H9 (cell line): ENCODE data around the gene FZD2. TPM values are rescaled to one million over a fixed set of nuclear protein-coding genes. Genes with fewer than 3 reads are reported as not detected.

ENCODE experiments used
- DNase-seq: peaks from one replicate; pipeline ENCODE4 v3.0.0-alpha.2; 2017
- H2AFZ ChIP-seq: one replicate; pipeline ENCODE4 v1.6.1; 2013; ENCODE audit warnings: mild to moderate bottlenecking, low read length, control low read depth, moderate library complexity
- H2AK5ac ChIP-seq: 2 replicates; pipeline ENCODE4 v1.6.1; 2013; ENCODE audit warnings: low read length, control low read depth, mixed read lengths; ENCODE audit not compliant: insufficient read length
- H2BK120ac ChIP-seq: one replicate; pipeline ENCODE4 v1.6.1; 2013; ENCODE audit warnings: low read depth, mild to moderate bottlenecking, low read length, control low read depth, inconsistent platforms; ENCODE audit not compliant: poor library complexity, severe bottlenecking
- H2BK12ac ChIP-seq: 2 replicates; pipeline ENCODE4 v1.6.1; 2013; ENCODE audit warnings: low read length, control low read depth, mixed read lengths, low read depth; ENCODE audit not compliant: insufficient read length
- H2BK15ac ChIP-seq: 2 replicates; pipeline ENCODE4 v1.6.1; 2013; ENCODE audit warnings: low read depth, low read length, control low read depth
- H2BK20ac ChIP-seq: one replicate; pipeline ENCODE4 v1.6.1; 2013; ENCODE audit warnings: low read depth, mild to moderate bottlenecking, low read length, control low read depth, inconsistent platforms; ENCODE audit not compliant: poor library complexity, severe bottlenecking
- H2BK5ac ChIP-seq: 2 replicates; pipeline ENCODE4 v1.6.1; 2013; ENCODE audit warnings: low read length, control low read depth, mixed read lengths; ENCODE audit not compliant: insufficient read length
- H3K14ac ChIP-seq: 2 replicates; pipeline ENCODE4 v1.6.1; 2013; ENCODE audit warnings: low read length, control low read depth; ENCODE audit not compliant: insufficient read depth
- H3K18ac ChIP-seq: 2 replicates; pipeline ENCODE4 v1.6.1; 2013; ENCODE audit warnings: low read depth, mild to moderate bottlenecking, mixed read lengths, low read length, control low read depth; ENCODE audit not compliant: insufficient read length
- H3K23ac ChIP-seq: 2 replicates; pipeline ENCODE4 v1.6.1; 2013; ENCODE audit warnings: low read length, control low read depth, mixed read lengths, low read depth; ENCODE audit not compliant: insufficient read length
- H3K23me2 ChIP-seq: 2 replicates; pipeline ENCODE4 v1.6.1; 2013; ENCODE audit warnings: low read depth, mild to moderate bottlenecking, mixed read lengths, low read length, control low read depth; ENCODE audit not compliant: insufficient read length, poor library complexity, severe bottlenecking
- H3K27ac ChIP-seq: 2 replicates; pipeline ENCODE4 v1.5.1; 2013; ENCODE audit warnings: low read length, control low read depth, mixed read lengths, low read depth; ENCODE audit not compliant: insufficient read length
- H3K27me3 ChIP-seq: 2 replicates; pipeline ENCODE4 v1.6.1; 2013; ENCODE audit warnings: low read length, control low read depth, inconsistent platforms; ENCODE audit not compliant: insufficient read depth
- H3K4ac ChIP-seq: 2 replicates; pipeline ENCODE4 v1.6.1; 2013; ENCODE audit warnings: low read depth, mild to moderate bottlenecking, control low read depth, inconsistent platforms, low read length, moderate library complexity
- H3K4me1 ChIP-seq: 2 replicates; pipeline ENCODE4 v1.6.1; 2013; ENCODE audit warnings: low read length, control low read depth, inconsistent platforms; ENCODE audit not compliant: insufficient read depth
- H3K4me2 ChIP-seq: 2 replicates; pipeline ENCODE4 v1.6.1; 2013; ENCODE audit warnings: low read length, control low read depth, mixed read lengths; ENCODE audit not compliant: insufficient read length, insufficient read depth
- H3K56ac ChIP-seq: 2 replicates; pipeline ENCODE4 v1.6.1; 2013; ENCODE audit warnings: low read depth, mild to moderate bottlenecking, mixed read lengths, low read length, control low read depth; ENCODE audit not compliant: insufficient read length
- H3K79me1 ChIP-seq: 2 replicates; pipeline ENCODE4 v1.6.1; 2013; ENCODE audit warnings: low read depth, mild to moderate bottlenecking, moderate library complexity, low read length, control low read depth, inconsistent platforms; ENCODE audit not compliant: insufficient read depth, poor library complexity, severe bottlenecking
- H3K79me2 ChIP-seq: 2 replicates; pipeline ENCODE4 v1.6.1; 2013; ENCODE audit warnings: low read length, control low read depth, inconsistent platforms; ENCODE audit not compliant: insufficient read depth
- H3K9ac ChIP-seq: 2 replicates; pipeline ENCODE4 v1.6.1; 2013; ENCODE audit warnings: low read length, control low read depth, mixed read lengths; ENCODE audit not compliant: insufficient read length; ENCODE audit errors: extremely low read depth
- H3K9me3 ChIP-seq: one replicate; pipeline ENCODE4 v1.6.1; 2013; ENCODE audit warnings: low read depth, low read length, inconsistent platforms; ENCODE audit not compliant: control insufficient read depth
- H3T11ph ChIP-seq: one replicate; pipeline ENCODE4 v1.6.1; 2013; ENCODE audit warnings: mild to moderate bottlenecking, low read length, control low read depth, inconsistent platforms
- H4K20me1 ChIP-seq: one replicate; pipeline ENCODE4 v1.6.1; 2013; ENCODE audit not compliant: control insufficient read depth, insufficient read length, insufficient read depth
- H4K5ac ChIP-seq: 2 replicates; pipeline ENCODE4 v1.6.1; 2013; ENCODE audit warnings: low read depth, mild to moderate bottlenecking, mixed read lengths, low read length, control low read depth; ENCODE audit not compliant: insufficient read length
- H4K8ac ChIP-seq: replicated peaks from 2 replicates; pipeline ENCODE4 v1.6.1; 2013; ENCODE audit warnings: low read length, control low read depth, mixed read lengths, low read depth; ENCODE audit not compliant: insufficient read length
- H4K91ac ChIP-seq: 2 replicates; pipeline ENCODE4 v1.6.1; 2013; ENCODE audit warnings: low read depth, mild to moderate bottlenecking, moderate library complexity, mixed read lengths, low read length, control low read depth; ENCODE audit not compliant: insufficient read length
- H3K27ac Mint-ChIP-seq, 3 experiments: 2 replicates in 2 of 3; 3 replicates in 1 of 3; pipeline ENCODE4 v1.8.0; 2020 to 2021; ENCODE audit warnings: mixed read lengths in 3 of 3, mild to moderate bottlenecking in 1 of 3, moderate library complexity in 1 of 3
- H3K27me3 Mint-ChIP-seq: 2 replicates; pipeline ENCODE4 v1.8.0; 2021; ENCODE audit warnings: low read depth, mild to moderate bottlenecking, moderate library complexity, mixed read lengths
- H3K36me3 Mint-ChIP-seq, 3 experiments: 2 replicates in 2 of 3; 3 replicates in 1 of 3; pipeline ENCODE4 v1.8.0; 2020 to 2021; ENCODE audit warnings: low read depth in 3 of 3, mixed read lengths in 3 of 3; ENCODE audit not compliant: insufficient read depth in 1 of 3
- H3K4me1 Mint-ChIP-seq, 2 experiments: 2 replicates each; pipeline ENCODE4 v1.8.0; 2020; ENCODE audit warnings: mixed read lengths in 2 of 2
- H3K4me3 Mint-ChIP-seq, 2 experiments: 2 replicates in 1 of 2; 3 replicates in 1 of 2; pipeline ENCODE4 v1.8.0; 2020 to 2021; ENCODE audit warnings: mild to moderate bottlenecking in 2 of 2, mixed read lengths in 2 of 2, moderate library complexity in 1 of 2
- H3K9me3 Mint-ChIP-seq, 2 experiments: 2 replicates in 1 of 2; 3 replicates in 1 of 2; pipeline ENCODE4 v1.8.0; 2020; ENCODE audit warnings: mild to moderate bottlenecking in 2 of 2, mixed read lengths in 2 of 2, moderate library complexity in 1 of 2
- CTCF ChIP-seq: fragments of 200-600 bp; sonication (generic); conservative IDR thresholded peaks from 3 replicates; pipeline ENCODE4 v1.8.0; 2021; ENCODE audit warnings: antibody characterized with exemption, mild to moderate bottlenecking
- WGBS: extraction: QIAGEN DNeasy Blood & Tissue Kit; methylation state at CpG from one replicate; pipeline ENCODE4 v1.1.7; 2013; ENCODE audit warnings: missing lambda C conversion rate, low lambda C conversion rate, mixed read lengths; ENCODE audit not compliant: insufficient read length; ENCODE audit errors: extremely low coverage; 5-methylcytosine and 5-hydroxymethylcytosine counted together
- total RNA-seq: library from RNA; stranded (reverse); gene quantifications from 2 replicates; pipeline ENCODE4 v1.2.1, GENCODE V29; 2021

Gene FZD2
- total RNA-seq, 1 experiment from 2014 or later: 18.2 TPM

GRCh38 chr17:44561237-44561623 lies 3.9 kb downstream of the FZD2 start:
- Histone ChIP-seq H3K9me3 (no peaks in the 10 kb centered on the region), H3K4me1 (peaks cover 7% of the 10 kb centered on the region; the same call in 1 of the 2 replicates), H4K91ac (no peak overlapping the region), H2BK12ac (no peak overlapping the region), H4K20me1 (no peaks in the 10 kb centered on the region), H2BK5ac (no peak overlapping the region), H3K23ac (no peak overlapping the region), H3T11ph (no peak overlapping the region), H4K8ac (no peak overlapping the region), H3K9ac (no peak overlapping the region), H2BK15ac (no peak overlapping the region), H2BK20ac (no peak overlapping the region), H2AFZ (no peak overlapping the region), H2BK120ac (no peak overlapping the region), H3K4me2 (no peak overlapping the region), H3K14ac (no peak overlapping the region), H3K4ac (no peak overlapping the region), H3K56ac (no peak overlapping the region), H3K27me3 (peaks cover 28% of the 10 kb centered on the region), H2AK5ac (no peak overlapping the region), H3K23me2 (peaks cover 11% of the 10 kb centered on the region), H3K18ac (no peak overlapping the region), H3K79me2 (no peaks in the 10 kb centered on the region), H3K79me1 (no peaks in the 10 kb centered on the region), H4K5ac (no peak overlapping the region), H3K27ac (no peak overlapping the region)
- H3K27me3 Mint-ChIP-seq: peaks cover 73% of the 10 kb centered on the region
- WGBS: no CpG with 5 or more reads among the region's 3 CpGs
- H3K9me3 Mint-ChIP-seq: peaks cover 19 to 29% of the 10 kb centered on the region in 2 experiments
- H3K27ac Mint-ChIP-seq: no peak overlapping the region; a peak in 1 of 7 replicates
- no peak for DNase-seq
- H3K4me3 Mint-ChIP-seq: peak overlapping the region in 1 of 2 experiments; percentile 90; a peak in 3 of 5 replicates
- TF ChIP-seq CTCF: no peak
- H3K36me3 Mint-ChIP-seq: peaks cover 8 to 34% (median 27%) of the 10 kb centered on the region in 3 experiments
- H3K4me1 Mint-ChIP-seq: peaks cover 42 to 60% of the 10 kb centered on the region in 2 experiments
